WI38 (cell line): ENCODE results near the gene TLE2.
"Not testable (repeated sequence)": the region's sequence is repeated elsewhere in the genome, so short reads cannot be mapped to it uniquely, and the experiment has no call there.

Experiments
- H3K4me3 ChIP-seq: 2 replicates; pipeline ENCODE4 v1.5.1; 2011; ENCODE audit warnings: low read depth, mild to moderate bottlenecking, control low read depth, low read length
- TF ChIP-seq, protein P1 (sequence below): IDR thresholded peaks from 2 replicates; pipeline ENCODE4 v1.5.1; 2012; ENCODE audit warnings: low read depth, mild to moderate bottlenecking, control low read depth, low read length

TLE2 gene

GRCh38 chr19:2997720-2998119, 31.4 kb downstream of the TLE2 start:
- TF ChIP-seq, protein P1, sequence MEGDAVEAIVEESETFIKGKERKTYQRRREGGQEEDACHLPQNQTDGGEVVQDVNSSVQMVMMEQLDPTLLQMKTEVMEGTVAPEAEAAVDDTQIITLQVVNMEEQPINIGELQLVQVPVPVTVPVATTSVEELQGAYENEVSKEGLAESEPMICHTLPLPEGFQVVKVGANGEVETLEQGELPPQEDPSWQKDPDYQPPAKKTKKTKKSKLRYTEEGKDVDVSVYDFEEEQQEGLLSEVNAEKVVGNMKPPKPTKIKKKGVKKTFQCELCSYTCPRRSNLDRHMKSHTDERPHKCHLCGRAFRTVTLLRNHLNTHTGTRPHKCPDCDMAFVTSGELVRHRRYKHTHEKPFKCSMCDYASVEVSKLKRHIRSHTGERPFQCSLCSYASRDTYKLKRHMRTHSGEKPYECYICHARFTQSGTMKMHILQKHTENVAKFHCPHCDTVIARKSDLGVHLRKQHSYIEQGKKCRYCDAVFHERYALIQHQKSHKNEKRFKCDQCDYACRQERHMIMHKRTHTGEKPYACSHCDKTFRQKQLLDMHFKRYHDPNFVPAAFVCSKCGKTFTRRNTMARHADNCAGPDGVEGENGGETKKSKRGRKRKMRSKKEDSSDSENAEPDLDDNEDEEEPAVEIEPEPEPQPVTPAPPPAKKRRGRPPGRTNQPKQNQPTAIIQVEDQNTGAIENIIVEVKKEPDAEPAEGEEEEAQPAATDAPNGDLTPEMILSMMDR, result no peak
- no peak overlapping the region for H3K4me3 ChIP-seq

DNA sequence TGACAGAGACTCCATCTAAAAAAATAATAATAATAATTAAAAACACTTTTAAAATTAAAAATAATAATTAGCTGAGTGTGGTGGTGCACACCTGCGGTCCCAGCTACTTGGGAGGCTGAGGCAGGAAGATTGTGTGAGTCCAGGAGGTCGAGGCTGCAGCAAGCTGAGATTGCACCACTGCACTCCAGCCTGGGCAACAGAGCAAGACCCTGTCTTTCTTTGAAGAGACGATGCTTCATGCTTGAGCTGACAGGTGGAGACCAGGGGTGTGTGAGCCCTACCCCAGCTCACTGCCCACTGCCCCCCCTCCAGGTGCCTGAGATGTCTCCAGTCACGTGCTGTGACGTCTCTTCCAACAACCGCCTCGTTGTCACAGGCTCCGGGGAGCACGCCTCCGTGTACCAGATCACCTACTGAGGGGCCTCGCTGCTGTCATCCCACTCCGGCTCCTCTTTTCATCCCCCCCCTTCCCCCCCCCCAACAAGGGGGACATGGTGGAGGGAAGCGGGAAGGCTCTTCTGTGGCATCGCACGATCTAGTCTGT, 34.4 kb downstream of the TLE2 start:
- no peak overlapping the region for H3K4me3 ChIP-seq
- TF ChIP-seq, protein P1, result no peak

DNA sequence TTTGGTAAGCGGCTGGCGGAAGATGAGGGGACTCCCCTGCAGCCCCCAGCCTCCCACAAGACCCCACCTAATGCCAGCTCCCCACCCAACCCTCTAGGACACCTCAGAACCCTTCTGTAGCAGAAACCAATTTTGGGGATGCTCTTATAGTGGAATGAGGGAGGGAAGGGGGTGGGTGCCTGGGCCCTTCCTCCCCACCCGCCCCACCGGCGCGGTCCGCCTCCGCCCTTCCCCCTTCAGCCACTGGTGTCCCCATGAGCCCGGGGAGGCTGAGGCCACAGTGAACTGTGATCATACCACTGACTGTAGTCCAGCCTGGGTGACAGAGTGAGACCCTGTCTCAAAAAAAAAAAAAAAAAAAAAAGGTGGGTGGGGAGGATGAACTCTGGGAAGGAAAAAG, 35.5 kb downstream of the TLE2 start:
- no peak overlapping the region for H3K4me3 ChIP-seq
- TF ChIP-seq, protein P1, result no peak

- H3K4me3 ChIP-seq, result no peak overlapping the region
- TF ChIP-seq, protein P1, result no peak
These were observed 36.1 kb downstream of the TLE2 start for GRCh38 chr19:2992958-2993357.

DNA sequence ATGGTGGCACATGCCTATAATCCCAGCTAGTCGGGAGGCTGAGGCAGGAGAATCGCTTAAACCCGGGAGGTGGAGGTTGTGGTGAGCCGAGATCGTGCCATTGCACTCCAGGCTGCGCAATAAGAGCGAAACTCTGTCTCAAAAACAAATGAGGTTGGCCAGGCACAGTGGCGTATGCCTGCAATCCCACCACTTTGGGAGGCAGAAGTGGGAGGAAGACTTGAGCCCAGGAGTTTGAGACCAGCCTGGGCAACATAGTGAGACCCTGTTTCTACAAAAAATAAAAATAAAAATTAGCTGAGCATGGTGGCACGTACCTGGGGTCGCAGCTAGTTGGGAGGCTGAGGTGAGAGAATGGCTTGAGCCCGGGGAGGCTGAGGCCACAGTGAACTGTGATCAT, 36.7 kb downstream of the TLE2 start:
- H3K4me3 ChIP-seq, result not testable (repeated sequence)

- TF ChIP-seq, protein P1, result no peak
- no peak overlapping the region for H3K4me3 ChIP-seq
These were observed 39.7 kb downstream of the TLE2 start for GRCh38 chr19:2989236-2989946.

GRCh38 chr19:2988568-2988967, 40.5 kb downstream of the TLE2 start:
- no peak overlapping the region for H3K4me3 ChIP-seq
- TF ChIP-seq, protein P1, result no peak

DNA sequence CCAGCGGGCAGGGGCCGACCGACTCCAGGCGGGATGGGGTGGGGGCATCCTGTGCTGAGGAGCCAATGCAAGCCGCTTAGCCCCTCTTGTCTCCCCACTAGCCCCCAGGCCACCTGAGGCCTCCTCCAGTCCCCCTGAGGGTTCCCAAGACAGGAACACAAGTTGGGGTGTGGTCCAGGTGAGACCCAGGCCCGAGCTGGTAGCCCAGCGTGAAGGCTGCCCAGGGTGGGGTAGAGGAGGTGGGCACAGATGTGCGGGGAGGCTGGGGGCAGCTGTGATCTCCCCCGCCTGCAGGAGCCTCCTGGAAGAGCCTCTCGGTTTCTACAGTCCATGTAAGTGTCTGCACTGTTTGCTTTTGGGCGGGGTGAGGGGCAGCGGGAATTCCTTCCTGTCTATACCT, 41.3 kb downstream of the TLE2 start:
- no peak overlapping the region for H3K4me3 ChIP-seq
- TF ChIP-seq, protein P1, result no peak
